GM10248 (cell line): ENCODE results near the gene SIRT6.
"Not testable (repeated sequence)": the region's sequence is repeated elsewhere in the genome, so short reads cannot be mapped to it uniquely, and the experiment has no call there.

Experiments used
- CTCF ChIA-PET: fragments of 300-600 bp; sonication (Branson Sonifier 250); formaldehyde crosslinking; extraction: SDS; loops from one replicate; lab custom pipeline; 2021; ENCODE audit warnings: antibody characterized with exemption; lab: Yijun Ruan, JAX
- POLR2A ChIA-PET: fragments of 350-650 bp; sonication (Branson Sonifier 250); formaldehyde crosslinking; extraction: SDS; loops from one replicate; lab custom pipeline; 2020; ENCODE audit warnings: antibody characterized with exemption; lab: Yijun Ruan, JAX
- DNase-seq: peaks from one replicate; pipeline ENCODE4 v3.0.0; 2012; ENCODE audit errors: extremely low spot score
- CTCF ChIP-seq: IDR thresholded peaks from 2 replicates; pipeline ENCODE4 v1.5.1; 2012; ENCODE audit warnings: mild to moderate bottlenecking, low read depth; ENCODE audit errors: extremely low read depth, missing control alignments, control extremely low read depth

Gene SIRT6

GRCh38 chr19:4225885-4226284 is 43.5 kb upstream of the SIRT6 start:
- ChIA-PET POLR2A (no interaction called here), CTCF (interaction anchor here (1.0 kb wide), 1 partner anchor 127 kb away, joined by 3 read pairs; no protein-coding TSS in a partner anchor)
- DNase-seq: no peak
- TF ChIP-seq CTCF: no peak

GRCh38 chr19:4224470-4224869 is 42.1 kb upstream of the SIRT6 start:
- DNase-seq: no peak
- CTCF ChIA-PET: no interaction called here
- no peak for TF ChIP-seq CTCF
- POLR2A ChIA-PET: interaction anchor here (0.7 kb wide), 1 partner anchor 110 kb away, joined by 8 read pairs; no protein-coding TSS in a partner anchor

GRCh38 chr19:4220188-4220587 is 37.8 kb upstream of the SIRT6 start:
- ChIA-PET CTCF (interaction anchor here (1.0 to 7.1 kb wide), 6 partner anchors 10 to 232 kb away, joined by 3 to 47 read pairs (median 6); partner anchors contain the start of gene EBI3), POLR2A (no interaction called here)
- DNase-seq: no peak
- TF ChIP-seq CTCF: no peak

GRCh38 chr19:4218523-4218922 is 36.2 kb upstream of the SIRT6 start:
- DNase-seq, POLR2A ChIA-PET: not testable (repeated sequence)
- CTCF ChIA-PET: interaction anchor here (1.1 to 7.1 kb wide), 3 partner anchors 10 to 396 kb away, joined by 3 to 47 read pairs (median 10); no protein-coding TSS in a partner anchor

- no peak for TF ChIP-seq CTCF
- no peak for DNase-seq
- CTCF ChIA-PET: interaction anchor here (2.8 to 7.1 kb wide), 2 partner anchors 10 to 13 kb away, joined by 10 to 47 read pairs; no protein-coding TSS in a partner anchor
- POLR2A ChIA-PET: no interaction called here
Measured at GRCh38 chr19:4217429-4218264, 35.3 kb upstream of the SIRT6 start.

- CTCF ChIA-PET: interaction anchor here (2.8 to 7.1 kb wide), 2 partner anchors 9 to 12 kb away, joined by 10 to 47 read pairs; no protein-coding TSS in a partner anchor
- POLR2A ChIA-PET: no interaction called here
Measured at GRCh38 chr19:4216846-4217245, 34.5 kb upstream of the SIRT6 start.

More at GRCh38 chr19:4216846-4217245, 34.5 kb upstream of the SIRT6 start:
- DNase-seq: no peak
- TF ChIP-seq CTCF: no peak
